ENCODE data around the gene HPD. TPM values are rescaled to one million over a fixed set of nuclear protein-coding genes. Genes with fewer than 3 reads are reported as not detected.

Gene HPD
- total and polyA plus RNA-seq, 4 donors, result 0.88 to 4.0 (median 1.2) TPM; not detected in 1

- Histone ChIP-seq H3K9me3 (ENCODE audit: control insufficient read depth in 4 of 4, insufficient read depth in 3 of 4, low read length in 3 of 4) (no peaks in the 10 kb centered on the region), H3K4me3 (no peak overlapping the region), H3K9ac (ENCODE audit: insufficient read depth in 1 of 2, low read length in 2 of 2) (no peak overlapping the region), H3K27ac (ENCODE audit: low read depth in 1 of 2, low read length in 1 of 2) (no peak overlapping the region), H3K27me3 (ENCODE audit: control insufficient read depth in 3 of 3, insufficient read depth in 3 of 3, low read length in 2 of 3) (no peaks in the 10 kb centered on the region), H3K4me1 (ENCODE audit: control insufficient read depth in 5 of 5, insufficient read depth in 5 of 5, low read length in 5 of 5) (no peaks in the 10 kb centered on the region), H3K36me3 (ENCODE audit: control insufficient read depth in 4 of 4, insufficient read depth in 4 of 4, low read length in 4 of 4) (no peaks in the 10 kb centered on the region)
- WGBS, 2 donors, result 54 to 75% methylated on average over 13 of the region's 13 CpGs
- DNase-seq (no peak), ATAC-seq (ENCODE audit: insufficient read depth, low FRiP score) (no peak)
- TF ChIP-seq CTCF (IDR thresholded peaks at IDR 0.05; ENCODE audit: control extremely low read depth, extremely low read depth), result no peak
Observed at GRCh38 chr12:121849665-121850064, 9.0 kb downstream of the HPD start.

- H3K27me3 ChIP-seq (ENCODE audit: control insufficient read depth in 3 of 3, insufficient read depth in 3 of 3, low read length in 2 of 3), result no peaks in the 10 kb centered on the region
- H3K4me3 ChIP-seq, result no peak overlapping the region
- DNase-seq (no peak), ATAC-seq (ENCODE audit: insufficient read depth, low FRiP score) (no peak)
- H3K9me3 ChIP-seq (ENCODE audit: control insufficient read depth in 4 of 4, insufficient read depth in 3 of 4, low read length in 3 of 4), result no peaks in the 10 kb centered on the region
- H3K9ac ChIP-seq (ENCODE audit: insufficient read depth in 1 of 2, low read length in 2 of 2), result no peak overlapping the region
- H3K36me3 ChIP-seq (ENCODE audit: control insufficient read depth in 4 of 4, insufficient read depth in 4 of 4, low read length in 4 of 4), result no peaks in the 10 kb centered on the region
- no peak for TF ChIP-seq CTCF (IDR thresholded peaks at IDR 0.05; ENCODE audit: control extremely low read depth, extremely low read depth)
- no peaks in the 10 kb centered on the region for H3K4me1 ChIP-seq (ENCODE audit: control insufficient read depth in 5 of 5, insufficient read depth in 5 of 5, low read length in 5 of 5)
- WGBS, 2 donors, result 96 to 98% methylated on average over 6 of the region's 6 CpGs
- H3K27ac ChIP-seq (ENCODE audit: low read depth in 1 of 2, low read length in 1 of 2), result no peak overlapping the region
Observed at GRCh38 chr12:121849211-121849610, 9.4 kb downstream of the HPD start.

- ATAC-seq (ENCODE audit: insufficient read depth, low FRiP score) (no peak), DNase-seq (no peak)
- H3K27me3 ChIP-seq (ENCODE audit: control insufficient read depth in 3 of 3, insufficient read depth in 3 of 3, low read length in 2 of 3), result no peaks in the 10 kb centered on the region
- H3K4me1 ChIP-seq (ENCODE audit: control insufficient read depth in 5 of 5, insufficient read depth in 5 of 5, low read length in 5 of 5), result no peaks in the 10 kb centered on the region
- H3K4me3 ChIP-seq, result no peak overlapping the region
- no peaks in the 10 kb centered on the region for H3K9me3 ChIP-seq (ENCODE audit: control insufficient read depth in 4 of 4, insufficient read depth in 3 of 4, low read length in 3 of 4)
- no peak overlapping the region for H3K9ac ChIP-seq (ENCODE audit: insufficient read depth in 1 of 2, low read length in 2 of 2)
- no peak overlapping the region for H3K27ac ChIP-seq (ENCODE audit: low read depth in 1 of 2, low read length in 1 of 2)
- 56 to 86% methylated on average over 1 of the region's 1 CpG for whole genome bisulfite sequencing, 2 donors
- no peaks in the 10 kb centered on the region for H3K36me3 ChIP-seq (ENCODE audit: control insufficient read depth in 4 of 4, insufficient read depth in 4 of 4, low read length in 4 of 4)
- TF ChIP-seq CTCF (IDR thresholded peaks at IDR 0.05; ENCODE audit: control extremely low read depth, extremely low read depth), result no peak
Observed at GRCh38 chr12:121845701-121846100, 13.0 kb downstream of the HPD start.

- no peak overlapping the region for H3K4me3 ChIP-seq
- no peak for TF ChIP-seq CTCF (IDR thresholded peaks at IDR 0.05; ENCODE audit: control extremely low read depth, extremely low read depth)
- H3K4me1 ChIP-seq (ENCODE audit: control insufficient read depth in 5 of 5, insufficient read depth in 5 of 5, low read length in 5 of 5), result no peaks in the 10 kb centered on the region
- no peaks in the 10 kb centered on the region for H3K27me3 ChIP-seq (ENCODE audit: control insufficient read depth in 3 of 3, insufficient read depth in 3 of 3, low read length in 2 of 3)
- no peak for DNase-seq
- H3K9ac ChIP-seq (ENCODE audit: insufficient read depth in 1 of 2, low read length in 2 of 2), result no peak overlapping the region
- no peak overlapping the region for H3K27ac ChIP-seq (ENCODE audit: low read depth in 1 of 2, low read length in 1 of 2)
- 76 to 83% methylated on average over 13 of the region's 13 CpGs for WGBS, 2 donors
- ATAC-seq (ENCODE audit: insufficient read depth, low FRiP score), result no peak
- no peaks in the 10 kb centered on the region for H3K9me3 ChIP-seq (ENCODE audit: control insufficient read depth in 4 of 4, insufficient read depth in 3 of 4, low read length in 3 of 4)
- no peaks in the 10 kb centered on the region for H3K36me3 ChIP-seq (ENCODE audit: control insufficient read depth in 4 of 4, insufficient read depth in 4 of 4, low read length in 4 of 4)
Observed at GRCh38 chr12:121843236-121843982, 15.2 kb downstream of the HPD start.

All from lung (tissue), 12 donors.